Right lobe of liver (tissue), 6 donors: Measurements from ENCODE around the gene MED22. TPM values are rescaled to one million over a fixed set of nuclear protein-coding genes. Genes with fewer than 3 reads are reported as not detected.

Experiments used
- ATAC-seq, 4 donors: fragments of 200-7000 bp; cut with Tn5 transposase; one replicate each; pipeline ENCODE4 v1.9.1; 2020; ENCODE audit warnings: mild to moderate bottlenecking in 4 of 4, moderate library complexity in 4 of 4
- DNase-seq, 3 donors: peaks; one replicate each; pipeline ENCODE4 v3.0.0-alpha.2; 2020
- H3K27ac ChIP-seq, 3 donors: fragments of 200-600 bp; one replicate each; pipeline ENCODE4 v1.8.0; 2022
- H3K27me3 ChIP-seq, 2 donors: fragments of 200-600 bp; one replicate each; pipeline ENCODE4 v1.8.0; 2022
- H3K36me3 ChIP-seq, 4 donors: fragments of 200-600 bp; sonication (generic) in 1 of 4; one replicate each; pipeline versions ENCODE4 v1.5.1 to v1.8.0; 2017 to 2022; ENCODE audit warnings: control low read depth in 1 of 4
- H3K4me1 ChIP-seq, 4 donors: fragments of 200-600 bp; sonication (generic) in 1 of 4; one replicate each; pipeline versions ENCODE4 v1.5.1 to v1.8.0; 2017 to 2022; ENCODE audit warnings: control low read depth in 1 of 4
- H3K4me3 ChIP-seq, 3 donors: fragments of 200-600 bp; one replicate each; pipeline ENCODE4 v1.8.0; 2022
- H3K9me3 ChIP-seq, 4 donors: fragments of 200-600 bp; sonication (generic) in 1 of 4; one replicate each; pipeline versions ENCODE4 v1.5.1 to v1.8.0; 2017 to 2022; ENCODE audit warnings: control low read depth in 1 of 4
- CTCF ChIP-seq, 4 donors: fragments of 200-600 bp in 3 of 4; fragments of 450-650 bp in 1 of 4; IDR thresholded peaks; one replicate each; pipeline versions ENCODE4 v1.5.1 to v1.8.0; 2016 to 2022; ENCODE audit warnings: antibody characterized with exemption in 4 of 4, mild to moderate bottlenecking in 2 of 4
- POLR2A ChIP-seq: fragments of 450-650 bp; IDR thresholded peaks from one replicate; pipeline ENCODE4 v1.6.1; 2017; ENCODE audit warnings: antibody characterized with exemption, mild to moderate bottlenecking
- WGBS: methylation state at CpG from one replicate; pipeline ENCODE4 v1.1.6; 2018; ENCODE audit warnings: low coverage, low lambda C conversion rate; ENCODE audit not compliant: insufficient coverage; ENCODE audit errors: missing lambda C conversion rate; 5-methylcytosine and 5-hydroxymethylcytosine counted together
- intact Hi-C, 2 donors: fragments of 100-400 bp; cut with DNase I; formaldehyde crosslinking; loops; one replicate each; pipeline versions ENCODE4 v1.11.2 to v1.14.1; 2022
- total RNA-seq, 6 experiments: library from RNA; depleted of rRNA in 2 of 6; stranded (reverse); fragments of >200 nt in 2 of 6; fragmentation: NEBNext Ultra II Directional in 3 of 6; extraction: Animal tissue kit (Norgen Biotek cat#: 25700) in 3 of 6; gene quantifications; one replicate each; pipeline versions ENCODE4 v1.1.0 to v1.2.4, GENCODE V29; 2016 to 2023
- donor health status: DM: no; HTN: yes; CAD: no.
- donor health status: DM: no; HTN: no; CAD: no.
- donor health status: DM: no; HTN: no; CAD: no.
- donor health status: DM: no; HTN: yes; CAD: no.
- donor health status: DM: no; HTN: yes; CAD: no.

Gene MED22
- total RNA-seq, 6 experiments from 2014 or later = 5.9 to 14.5 (median 8.1) TPM

GRCh38 chr9:133362359-133363044, 14.6 kb upstream of the MED22 start:
- Histone ChIP-seq H3K9me3 (no peaks in the 10 kb centered on the region), H3K4me1 (no peaks in the 10 kb centered on the region), H3K27ac (no peak overlapping the region), H3K27me3 (no peaks in the 10 kb centered on the region), H3K4me3 (no peak overlapping the region), H3K36me3 (peaks cover 0 to 75% (median 46%) of the 10 kb centered on the region in 4 donors)
- ATAC-seq (no peak), DNase-seq (no peak)
- 80% methylated on average over 8 of the region's 15 CpGs for WGBS
- intact Hi-C loops = no loop called here
- no peak for TF ChIP-seq CTCF (IDR thresholded peaks at IDR 0.05)
- no peak for TF ChIP-seq POLR2A

- Histone ChIP-seq H3K27ac (no peak overlapping the region), H3K36me3 (peaks cover 0 to 66% (median 39%) of the 10 kb centered on the region in 4 donors), H3K4me1 (peaks cover 0 to 6% (median 0%) of the 10 kb centered on the region in 4 donors)
Observed at GRCh38 chr9:133361507-133362092, 13.7 kb upstream of the MED22 start.

GRCh38 chr9:133360400-133361393, 12.8 kb upstream of the MED22 start:
- Histone ChIP-seq H3K9me3 (no peaks in the 10 kb centered on the region), H3K27me3 (no peaks in the 10 kb centered on the region), H3K4me3 (no peak overlapping the region), H3K27ac (no peak overlapping the region), H3K36me3 (peaks cover 0 to 57% (median 36%) of the 10 kb centered on the region in 4 donors), H3K4me1 (peaks cover 0 to 7% (median under 1%) of the 10 kb centered on the region in 4 donors)
- 80% methylated on average over 16 of the region's 21 CpGs for WGBS
- ATAC-seq = no peak
- no peak for DNase-seq
- no peak for TF ChIP-seq CTCF (IDR thresholded peaks at IDR 0.05)
- no peak for TF ChIP-seq POLR2A
- intact Hi-C loops = no loop called here

More at GRCh38 chr9:133361507-133362092, 13.7 kb upstream of the MED22 start:
- TF ChIP-seq CTCF (IDR thresholded peaks at IDR 0.05) (no peak), POLR2A (no peak)
- intact Hi-C loops = no loop called here
- 55% methylated on average over 4 of the region's 13 CpGs for WGBS
- H3K4me3 ChIP-seq = no peak overlapping the region
- no peaks in the 10 kb centered on the region for H3K27me3 ChIP-seq
- H3K9me3 ChIP-seq = no peaks in the 10 kb centered on the region
- no peak for ATAC-seq
- DNase-seq = no peak

- H3K9me3 ChIP-seq = no peaks in the 10 kb centered on the region
- peak in 3 of 4 donors; percentile 15 to 37 (median 19) for ATAC-seq
- intact Hi-C loops = loop anchor here in 1 of 2 donors (10.0 kb wide), 1 partner anchor 45 kb away; no protein-coding TSS in a partner anchor
- no peaks in the 10 kb centered on the region for H3K27me3 ChIP-seq
- H3K4me1 ChIP-seq = peaks cover 0 to 18% (median 5%) of the 10 kb centered on the region in 4 donors
- WGBS = 65% methylated on average over 4 of the region's 20 CpGs
- peaks cover 0 to 46% (median 26%) of the 10 kb centered on the region in 4 donors for H3K36me3 ChIP-seq
- DNase-seq = no peak
- no peak overlapping the region for H3K4me3 ChIP-seq
- no peak overlapping the region for H3K27ac ChIP-seq
- TF ChIP-seq CTCF (IDR thresholded peaks at IDR 0.05) (peak; percentile 30 to 45 (median 34)), POLR2A (no peak)
Observed at GRCh38 chr9:133359399-133360175, 11.7 kb upstream of the MED22 start.
